Activated naive CD4-positive, alpha-beta T cell treated with Interleukin-2 at 50 U/mL for 16 hours (primary cell): ENCODE data around the gene PRPSAP1.
"Not testable (repeated sequence)": the region's sequence is repeated elsewhere in the genome, so short reads cannot be mapped to it uniquely, and the experiment has no call there.

Experiments used
- DNase-seq: peaks from one replicate; pipeline ENCODE4 v3.0.0-alpha.2; 2020

PRPSAP1 gene

DNA sequence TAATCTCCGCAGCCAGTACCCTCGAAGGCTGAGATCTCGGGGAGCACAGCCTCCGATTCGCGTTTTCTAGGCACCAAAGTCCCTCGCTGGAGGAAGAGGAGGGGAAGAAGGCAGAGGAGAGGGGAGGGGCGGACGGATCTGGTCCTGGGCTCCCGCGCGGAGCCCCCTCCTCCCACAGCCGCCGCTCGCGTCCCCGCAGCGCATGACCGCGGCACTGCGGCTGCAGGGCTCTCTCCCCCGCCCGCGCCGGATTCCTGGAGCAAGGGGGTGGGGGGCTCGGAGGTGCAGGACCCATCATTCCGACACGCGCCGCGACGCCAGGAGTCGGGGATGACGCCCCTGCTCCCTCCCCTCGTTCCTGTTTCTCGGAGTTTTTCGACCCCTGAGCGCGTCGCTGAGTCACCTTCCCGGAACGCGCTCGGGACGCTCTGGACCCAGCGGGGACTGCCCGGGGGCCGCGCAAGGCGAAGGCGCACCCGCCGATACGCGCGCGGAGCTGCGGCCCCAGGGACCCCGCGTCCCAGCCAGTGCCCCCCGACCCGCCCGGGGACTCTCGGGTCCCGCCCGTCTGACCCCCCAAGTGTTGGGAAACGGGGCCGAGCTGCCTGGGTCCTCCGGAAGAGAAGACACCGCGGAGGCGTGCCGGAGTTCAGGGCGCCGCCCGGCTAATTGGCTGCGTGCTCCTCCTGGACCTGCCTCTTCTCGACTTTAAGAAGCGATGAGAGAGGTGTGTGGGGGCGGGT, 29.3 kb upstream of the PRPSAP1 start:
- DNase-seq: peak; percentile 70

DNA sequence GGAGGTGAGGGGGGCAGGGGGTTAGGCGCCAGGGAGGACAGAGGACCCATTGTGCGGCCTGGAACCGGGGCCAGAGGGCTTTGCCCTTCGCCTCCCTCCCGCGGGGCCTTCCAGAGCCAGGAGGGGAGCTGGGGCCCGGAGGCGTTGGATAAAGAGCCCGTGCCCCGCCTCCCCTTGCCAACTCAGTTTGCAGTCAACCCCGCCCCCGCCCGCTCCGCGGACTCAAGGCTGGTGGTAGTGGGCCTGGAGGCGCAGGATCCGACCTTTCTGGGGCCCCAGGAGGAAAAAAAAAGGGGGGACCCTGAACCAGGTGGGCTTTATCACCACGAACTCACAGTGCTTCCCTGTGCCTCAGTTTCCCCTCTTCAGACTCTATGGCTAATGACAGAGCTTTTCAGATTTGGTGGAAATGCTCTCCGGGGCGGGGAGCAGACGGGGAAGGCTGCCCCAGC, 28.7 kb upstream of the PRPSAP1 start:
- DNase-seq: peak; percentile 14

DNA sequence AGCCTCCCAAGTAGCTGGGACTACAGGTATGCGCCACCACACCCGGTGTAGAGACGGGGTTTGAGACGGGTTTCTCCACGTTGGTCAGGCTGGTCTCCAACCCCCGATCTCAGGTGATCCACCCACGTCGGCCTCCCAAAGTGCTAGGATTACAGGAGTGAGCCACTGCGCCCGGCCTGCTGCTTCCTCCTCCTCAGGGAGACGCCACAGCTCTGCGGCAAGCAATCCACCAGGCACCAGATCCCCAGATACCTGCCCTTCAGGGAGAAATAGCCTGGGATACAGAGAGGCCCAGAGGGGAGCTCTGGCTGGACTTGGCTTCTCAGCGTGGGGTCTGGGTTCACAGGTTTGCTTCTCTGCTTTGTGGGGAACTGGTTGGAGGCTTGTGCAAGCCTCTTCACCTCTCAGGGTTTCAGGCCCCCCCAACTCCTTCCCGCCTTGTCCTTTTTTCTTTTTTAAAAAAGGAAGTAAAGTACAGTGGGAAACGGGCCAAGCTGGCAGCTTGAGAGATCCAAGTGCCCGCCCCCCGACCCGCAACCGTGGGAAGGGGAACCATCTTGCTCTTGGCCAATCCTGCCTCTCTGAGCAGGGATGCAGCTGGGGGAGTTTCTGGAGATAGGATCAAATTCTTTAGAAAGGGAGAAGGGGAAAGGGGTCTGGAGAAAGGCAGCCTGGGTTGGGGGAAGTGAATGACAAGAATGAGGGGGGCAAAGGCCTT, 28.1 kb upstream of the PRPSAP1 start:
- DNase-seq: no peak

DNA sequence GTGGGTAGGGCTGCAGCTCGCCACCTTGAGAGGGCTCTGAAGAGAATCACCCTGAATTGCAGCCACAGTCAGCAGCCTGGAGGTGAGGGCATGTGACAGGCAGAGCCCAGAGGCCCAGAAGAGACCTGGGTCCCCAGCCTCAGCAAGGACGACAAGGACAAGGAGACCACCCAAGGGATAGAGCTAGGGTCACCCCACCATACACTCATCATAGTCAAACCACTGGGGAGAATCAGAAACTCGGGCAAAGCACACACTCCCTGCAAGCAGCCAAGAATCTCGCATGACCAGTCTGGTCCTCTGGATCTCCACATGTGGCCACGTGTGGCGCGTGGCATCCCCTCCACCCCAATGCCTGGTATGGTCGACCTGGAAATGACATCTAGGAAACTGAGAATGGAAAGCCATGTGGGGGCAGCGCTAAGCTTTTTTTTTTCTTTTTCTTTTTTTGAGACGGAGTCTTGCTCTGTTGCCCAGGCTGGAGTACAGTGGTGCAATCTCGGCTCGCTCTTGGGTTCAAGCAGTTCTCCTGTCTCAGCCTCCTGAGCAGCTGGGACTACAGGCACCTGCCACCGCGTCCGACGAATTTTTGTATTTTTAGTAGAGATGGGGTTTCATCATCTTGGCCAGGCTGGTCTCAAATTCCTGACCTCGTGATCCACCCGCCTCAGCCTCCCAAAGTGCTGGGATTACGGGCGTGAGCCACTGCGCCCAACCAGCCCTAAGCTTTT, 26.1 kb upstream of the PRPSAP1 start:
- DNase-seq: no peak

DNA sequence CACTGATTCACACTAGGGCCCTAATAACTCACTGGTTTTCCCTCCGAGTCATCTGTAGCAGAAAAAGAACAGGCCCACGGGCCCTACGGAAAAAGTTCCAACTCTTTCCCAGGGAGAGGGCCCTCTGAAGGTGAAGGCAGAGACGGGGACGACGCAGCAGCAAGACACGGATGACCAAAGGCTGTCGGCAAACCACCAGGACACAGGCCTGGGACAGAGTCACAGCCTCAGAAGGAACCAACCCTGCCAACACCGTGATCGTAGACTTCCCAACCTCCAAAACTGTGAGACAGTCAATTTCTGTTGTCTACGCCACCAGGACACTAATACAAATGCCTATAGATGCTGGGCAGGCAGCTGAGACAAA, 25.5 kb upstream of the PRPSAP1 start:
- no peak for DNase-seq

DNA sequence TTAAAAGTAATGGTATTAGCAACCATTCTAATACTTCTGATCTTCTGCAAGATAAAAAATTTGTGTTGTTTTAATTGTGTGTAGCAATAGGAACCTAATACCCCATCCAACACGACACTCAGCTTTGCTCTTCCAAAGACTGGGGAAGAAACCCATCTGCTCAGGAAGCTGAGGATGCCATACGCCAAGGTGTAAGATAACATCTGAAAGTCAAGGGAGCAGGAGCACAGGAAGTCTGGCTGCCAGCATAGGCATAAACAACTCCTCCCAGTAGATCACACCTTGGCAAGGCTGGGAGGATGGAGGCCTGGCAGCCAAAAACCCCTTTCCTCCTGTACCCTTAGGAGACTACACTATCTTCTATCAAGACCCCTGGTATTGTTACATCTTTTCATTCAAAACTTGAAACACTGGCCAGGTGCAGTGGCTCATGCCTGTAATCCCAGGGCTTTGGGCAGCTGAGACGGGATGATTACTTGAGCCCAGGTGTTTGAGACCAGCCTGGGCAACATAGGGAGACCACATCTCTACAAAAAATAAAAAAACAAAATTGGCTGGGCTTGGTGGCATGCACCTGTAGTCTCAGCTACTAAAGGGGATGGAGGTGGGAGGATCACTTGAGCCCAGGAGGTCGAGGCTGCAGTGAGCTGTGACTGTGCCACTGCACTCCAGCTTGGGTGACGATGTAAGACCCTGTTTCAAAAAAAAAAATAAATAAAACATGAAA, 25.0 kb upstream of the PRPSAP1 start:
- DNase-seq: no peak

DNA sequence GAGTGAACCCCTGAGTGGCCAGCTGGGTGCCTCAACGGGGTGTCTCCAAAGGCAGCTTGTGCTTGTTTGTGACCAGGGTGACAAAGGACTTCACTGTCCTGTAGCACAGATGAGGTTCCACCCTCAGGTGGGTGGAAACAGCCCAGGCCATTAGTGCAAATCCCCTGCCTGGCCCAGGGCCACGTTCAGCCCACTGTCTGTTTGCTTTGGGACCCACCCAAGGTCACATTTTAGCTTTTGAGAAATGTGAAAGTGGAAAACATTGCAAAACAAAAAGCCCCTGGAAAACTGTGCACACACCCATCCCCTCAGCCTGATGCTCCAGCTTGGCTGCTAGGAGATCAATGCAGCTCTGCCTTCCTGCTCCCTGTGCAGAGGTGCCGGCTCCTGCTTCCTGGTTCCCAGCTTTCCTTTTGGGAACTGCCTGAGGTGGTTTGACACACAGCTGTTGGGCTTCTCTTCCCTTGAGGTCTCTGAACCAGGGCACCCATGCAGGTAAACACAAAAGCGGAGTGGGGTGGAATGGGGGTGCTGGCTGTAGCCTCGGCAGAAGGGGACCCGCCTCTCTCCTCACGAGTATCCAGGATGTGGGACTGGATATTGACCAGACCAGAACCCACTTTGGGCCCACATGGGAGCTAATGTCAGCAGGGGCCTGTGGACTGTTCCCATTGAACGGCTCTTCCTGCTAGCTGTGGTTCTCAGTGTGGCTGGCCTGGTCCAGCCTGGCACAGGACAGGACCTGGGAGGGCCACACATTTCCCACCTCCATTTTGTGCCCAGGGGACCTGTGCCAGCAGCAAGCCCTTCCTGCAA, 22.8 kb upstream of the PRPSAP1 start:
- DNase-seq: no peak

DNA sequence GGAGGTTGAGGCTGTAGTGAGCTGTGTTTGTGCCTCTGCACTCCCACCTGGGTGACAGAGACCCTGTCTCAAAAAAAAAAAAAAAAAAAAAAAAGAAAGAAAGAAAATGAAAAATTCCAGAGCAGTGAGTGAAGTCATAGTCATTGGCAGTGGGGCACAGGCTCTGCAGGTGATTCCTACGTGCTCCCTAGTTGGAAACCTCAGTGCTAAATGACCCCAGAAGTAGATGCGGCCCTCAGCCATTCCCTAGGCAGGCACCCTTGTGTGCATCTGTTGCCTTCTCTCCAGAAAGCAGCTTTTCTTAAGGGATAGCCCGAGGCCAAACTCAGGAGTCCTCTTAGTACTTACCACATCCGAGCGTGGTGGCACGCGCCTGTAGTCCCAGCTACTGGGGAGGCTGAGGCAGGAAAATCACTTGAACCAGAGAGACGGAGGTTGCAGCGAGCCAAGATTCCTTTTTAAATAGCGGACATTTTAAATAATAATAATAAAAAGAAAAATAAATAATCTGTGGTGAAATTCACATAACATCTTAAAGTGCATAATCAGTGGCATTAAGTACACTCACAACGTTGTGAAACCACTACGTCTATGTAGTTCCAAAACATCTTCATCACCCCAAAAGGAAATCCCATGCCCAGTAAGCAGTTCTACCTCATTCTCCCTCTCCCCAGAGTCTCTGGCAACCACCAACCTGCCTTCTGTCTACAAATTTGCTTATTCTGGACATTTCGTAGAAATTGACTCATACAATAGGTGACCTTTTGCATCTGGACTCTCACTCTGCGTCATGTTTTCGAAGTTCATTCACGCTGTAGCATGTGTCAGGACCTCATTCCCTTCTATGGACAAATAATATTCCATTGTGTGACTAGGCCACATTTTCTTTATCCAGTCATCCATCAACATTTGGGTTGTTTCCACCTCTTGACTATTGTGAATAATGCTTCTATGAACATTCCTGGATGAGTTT, 18.2 kb upstream of the PRPSAP1 start:
- no peak for DNase-seq

DNA sequence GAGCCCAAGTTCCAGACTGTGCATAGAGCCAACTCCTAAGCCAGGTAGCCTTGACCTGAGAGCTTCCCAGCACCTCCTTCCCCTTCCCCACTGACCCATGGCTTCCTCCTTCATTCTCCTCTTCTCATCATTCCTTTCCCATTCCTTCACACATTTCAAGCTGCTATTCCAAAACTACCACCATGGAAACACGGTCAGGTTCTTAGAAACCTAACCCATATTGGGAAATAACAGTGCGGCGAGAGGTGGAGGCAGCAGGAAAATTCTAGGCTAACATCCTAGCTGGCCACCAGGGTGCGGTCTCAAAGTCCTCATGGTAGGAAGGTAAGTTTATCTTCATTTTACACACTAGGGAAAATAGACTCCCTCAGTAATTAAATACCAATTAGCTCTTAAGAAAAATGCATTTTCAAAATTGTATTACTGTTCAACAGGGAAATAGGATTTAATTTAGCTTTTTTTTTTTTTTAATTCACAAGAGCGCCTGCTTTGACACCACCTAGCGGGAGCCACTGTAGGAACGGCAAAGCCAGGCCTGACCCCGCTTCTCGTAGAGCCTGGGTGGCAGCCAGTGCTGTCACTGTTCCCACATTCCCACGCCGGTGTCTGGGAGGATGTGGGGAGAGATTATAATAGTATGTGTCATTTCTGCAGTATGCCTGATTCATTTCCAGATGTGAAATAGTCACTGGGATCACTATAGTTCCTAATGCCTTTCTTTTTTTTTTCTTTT, 16.7 kb upstream of the PRPSAP1 start:
- DNase-seq: no peak

DNA sequence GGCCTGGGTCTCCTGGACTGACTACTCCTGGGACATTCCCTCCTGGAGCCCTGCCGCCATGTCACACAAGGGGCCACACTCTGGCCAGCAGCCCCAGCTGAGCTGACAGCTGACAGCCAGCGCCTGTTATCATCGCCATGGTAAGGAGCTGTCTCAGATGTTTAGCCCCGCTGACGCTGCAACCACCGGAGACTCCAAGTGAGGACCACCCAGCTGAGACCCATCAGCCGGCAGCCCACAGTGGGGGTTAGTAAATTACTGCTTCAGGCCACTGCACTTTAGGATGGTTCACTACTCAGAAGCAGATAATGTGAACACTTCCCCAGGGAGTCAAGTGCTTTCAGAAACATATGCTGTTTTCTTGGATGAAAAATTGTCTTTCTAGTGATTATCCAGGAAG, 16.1 kb upstream of the PRPSAP1 start:
- no peak for DNase-seq

DNA sequence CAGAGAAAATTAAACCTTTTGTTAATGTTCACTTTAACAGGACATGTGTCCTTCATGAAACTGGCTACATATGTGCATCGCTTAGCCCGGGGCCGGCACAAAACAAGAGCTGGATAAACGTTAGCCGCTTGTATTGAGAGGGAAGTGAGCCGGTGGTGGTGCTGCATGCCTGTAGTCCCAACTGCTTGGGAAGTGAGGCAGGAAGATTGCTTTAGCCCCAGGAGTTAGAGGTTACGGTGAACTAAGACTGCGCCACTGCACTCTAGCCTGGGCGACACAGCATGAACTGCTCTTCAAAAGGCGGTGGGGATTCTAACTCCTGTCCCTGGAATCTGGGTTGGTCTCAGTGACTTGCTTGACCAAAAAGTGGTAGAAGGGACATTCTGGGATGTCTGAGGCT, 15.7 kb upstream of the PRPSAP1 start:
- DNase-seq: no peak

DNA sequence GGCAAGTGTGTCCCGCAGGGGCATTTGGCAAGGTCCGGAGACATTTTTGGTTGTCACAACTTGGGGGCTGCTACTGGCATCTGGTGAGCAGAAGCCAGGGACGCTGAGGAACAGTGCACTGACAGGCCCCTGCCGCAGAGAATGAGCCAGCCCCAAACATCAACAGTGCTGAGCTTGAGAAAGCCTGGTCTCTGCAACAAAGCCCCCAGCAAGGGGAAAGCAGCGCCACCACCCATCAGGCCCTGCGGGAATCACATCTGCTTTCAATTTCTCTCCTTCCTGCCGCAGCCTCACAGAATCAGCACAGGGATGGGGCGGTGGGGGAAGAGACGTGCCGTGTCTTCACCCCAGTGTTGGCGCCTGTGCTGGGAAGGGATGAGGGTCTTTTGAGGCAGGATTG, 14.8 kb upstream of the PRPSAP1 start:
- DNase-seq: no peak

DNA sequence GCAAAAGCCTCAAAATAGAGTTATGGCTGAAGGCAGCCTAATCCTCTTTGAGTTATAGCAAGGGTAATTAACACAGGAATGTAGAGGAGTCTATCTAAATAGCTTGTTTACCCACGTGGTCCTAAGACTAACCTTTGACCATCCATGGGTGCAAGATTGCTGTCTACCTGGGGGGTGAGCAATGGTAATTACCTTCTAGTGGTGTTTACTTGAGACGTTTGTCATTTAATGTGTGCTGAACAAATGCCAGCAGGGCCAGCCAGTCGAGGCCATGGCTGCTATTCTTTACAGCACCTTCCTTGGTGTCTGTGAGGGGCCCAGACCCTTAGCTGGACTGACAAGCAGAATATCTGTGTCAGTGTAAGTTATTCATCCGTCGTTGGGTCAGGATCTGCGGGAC, 13.9 kb upstream of the PRPSAP1 start:
- no peak for DNase-seq

DNA sequence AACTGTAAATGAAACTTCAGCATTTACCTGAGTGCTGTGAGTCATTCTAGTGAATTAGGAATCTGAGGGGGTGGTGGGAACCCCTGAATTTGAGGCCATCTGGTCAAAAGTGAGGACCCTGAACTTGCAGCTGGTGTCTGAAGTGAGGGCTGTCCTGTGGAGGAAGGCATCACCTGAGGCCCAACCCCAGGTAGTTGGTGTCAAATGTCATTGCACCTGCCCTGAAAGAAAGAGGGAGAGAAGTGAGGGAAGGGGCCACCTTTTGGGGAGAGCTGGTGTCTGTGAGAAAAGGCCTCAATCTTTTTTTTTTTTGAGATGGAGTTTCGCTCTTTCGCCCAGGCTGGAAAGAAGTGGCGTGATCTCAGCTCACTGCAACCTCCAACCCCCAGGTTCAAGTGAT, 12.5 kb upstream of the PRPSAP1 start:
- DNase-seq: no peak

DNA sequence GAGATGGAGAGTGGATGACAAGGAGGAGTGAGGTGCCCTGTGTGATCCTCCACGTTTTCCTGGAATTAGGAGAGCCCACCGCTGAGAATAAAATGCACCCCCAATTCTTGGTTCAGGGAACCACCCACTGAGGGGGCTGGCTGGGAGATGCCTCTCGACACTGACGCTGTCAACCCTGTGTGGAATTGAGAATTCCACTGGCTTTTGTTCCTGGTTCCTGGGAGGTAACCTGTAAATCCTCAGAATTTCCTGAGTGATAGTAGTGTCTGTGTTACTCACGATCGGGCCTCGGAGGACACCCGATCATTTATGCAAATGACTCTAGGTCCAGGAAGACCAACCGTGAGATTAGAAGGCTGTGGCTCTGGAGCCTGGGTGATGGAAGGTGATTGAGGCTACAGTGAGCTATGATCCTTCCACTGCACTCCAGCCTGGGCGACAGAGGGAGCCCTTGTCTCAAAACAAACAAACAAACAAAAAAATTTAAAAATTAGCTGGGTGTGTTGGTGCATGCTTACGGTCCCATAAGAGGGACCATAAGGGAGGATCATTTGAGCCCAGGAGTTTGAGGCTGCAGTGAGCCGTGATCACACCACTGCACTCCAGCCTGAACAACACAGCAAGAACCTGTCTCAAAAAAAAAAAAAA, 11.7 kb upstream of the PRPSAP1 start:
- no peak for DNase-seq

DNA sequence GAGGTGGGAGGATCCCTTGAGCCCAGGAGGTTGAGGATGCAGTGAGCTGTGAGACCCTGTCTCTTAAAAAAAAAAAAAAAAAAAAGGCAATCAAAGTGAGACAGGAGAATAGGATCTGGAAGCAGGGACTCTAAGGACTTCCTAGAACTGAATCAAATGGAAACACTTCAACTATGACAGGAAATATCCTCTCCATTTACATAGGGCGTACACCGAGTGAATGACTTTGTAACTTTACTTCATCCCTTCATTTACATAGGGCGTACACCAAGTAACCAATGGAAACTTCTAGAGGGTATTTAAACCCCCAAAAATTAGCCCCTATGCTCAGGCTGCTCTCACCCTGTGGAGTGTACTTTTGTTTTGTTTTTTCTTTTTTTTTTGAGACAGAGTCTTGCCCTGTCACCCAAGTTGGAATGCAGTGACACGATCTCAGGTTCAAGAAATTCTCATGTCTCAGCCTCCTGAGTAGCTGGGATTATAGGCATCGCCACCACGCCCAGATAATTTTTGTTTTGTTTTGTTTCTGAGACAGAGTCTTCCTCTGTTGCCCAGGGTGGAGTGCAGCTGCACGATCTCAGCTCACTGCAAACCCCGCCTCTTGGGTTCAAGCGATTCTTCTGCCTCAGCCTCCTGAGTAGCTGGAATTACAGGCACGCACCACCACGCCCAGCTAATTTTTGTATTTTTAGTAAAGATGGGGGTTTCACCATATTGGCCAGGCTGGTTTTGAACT, 9.6 kb upstream of the PRPSAP1 start:
- no peak for DNase-seq

DNA sequence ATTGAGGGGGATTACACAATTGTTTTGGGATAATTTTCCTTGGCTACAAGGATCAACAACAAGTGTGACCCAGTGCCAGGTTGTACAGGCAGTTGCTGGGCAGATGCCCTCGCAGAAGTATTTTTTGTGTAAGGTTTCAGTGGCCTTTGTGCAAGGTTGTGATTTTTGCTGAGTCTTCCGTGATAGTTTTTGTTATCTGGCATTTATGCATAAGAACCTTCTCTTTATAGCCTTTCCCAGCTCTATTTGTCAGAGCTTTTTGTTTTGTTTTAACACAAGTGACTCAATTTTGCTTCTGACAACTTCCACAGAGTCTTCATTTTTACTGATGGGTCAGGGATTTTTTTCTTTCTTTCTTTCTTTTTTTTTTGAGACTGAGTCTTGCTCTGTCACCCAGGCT, 6.7 kb upstream of the PRPSAP1 start:
- no peak for DNase-seq

DNA sequence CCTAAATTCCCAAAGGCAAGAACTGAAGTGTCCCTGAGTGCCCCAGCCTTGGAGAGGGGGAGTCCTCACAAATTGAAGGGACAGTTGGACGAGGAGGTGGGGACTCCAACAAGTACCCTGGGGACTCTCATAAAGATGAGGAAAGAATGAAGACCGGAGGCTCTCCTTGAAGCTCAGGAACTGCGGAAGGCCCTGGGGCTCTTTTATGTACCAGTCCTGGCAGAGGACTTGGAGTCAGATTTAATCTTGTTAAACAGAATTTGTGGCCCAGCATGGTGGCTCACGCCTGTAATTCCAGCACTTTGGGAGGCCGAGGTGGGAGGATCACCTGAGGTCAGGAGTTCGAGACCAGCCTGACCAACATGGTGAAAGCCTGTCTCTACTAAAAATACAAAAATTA, 6.1 kb upstream of the PRPSAP1 start:
- DNase-seq: not testable (repeated sequence)

DNA sequence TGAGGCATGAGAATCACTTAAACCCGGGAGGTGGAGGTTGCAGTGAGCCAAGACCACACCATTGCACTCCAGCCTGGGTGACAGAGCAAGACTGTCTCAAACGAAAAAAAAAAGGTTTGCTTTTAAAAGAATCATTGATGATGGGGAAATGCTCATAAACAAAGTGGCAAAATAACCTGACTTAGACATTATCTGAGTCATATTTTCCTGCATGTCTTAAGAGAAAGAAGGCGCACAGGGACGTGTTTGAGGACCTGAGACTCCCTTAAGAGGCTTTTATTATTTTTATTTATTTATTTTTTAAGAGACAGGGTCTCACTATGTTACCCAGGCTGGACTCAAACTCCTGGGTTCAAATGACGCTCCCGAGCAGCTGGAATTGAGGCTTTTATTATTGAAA, 5.7 kb upstream of the PRPSAP1 start:
- no peak for DNase-seq
